Activated T-cell treated with anti-CD3 and anti-CD28 coated beads, Interleukin-2, amount 50 U/mL, for 72 hours (primary cell): ENCODE data around the gene APP. TPM values are rescaled to one million over a fixed set of nuclear protein-coding genes. Genes with fewer than 3 reads are reported as not detected.
"Not testable (repeated sequence)": the region's sequence is repeated elsewhere in the genome, so short reads cannot be mapped to it uniquely, and the experiment has no call there.

ENCODE experiments used
- ATAC-seq, 2 donors: fragments of 150-1000 bp; cut with Tn5 transposase; replicated peaks in 1 of 2; 2 replicates each; pipeline ENCODE4 v1.10.0; 2021; ENCODE audit warnings: moderate library complexity in 2 of 2, mild to moderate bottlenecking in 1 of 2
- DNase-seq, 2 donors: peaks; one replicate each; pipeline ENCODE4 v3.0.0; 2021 to 2022; ENCODE audit warnings: mixed read lengths in 1 of 2
- H3K27ac Mint-ChIP-seq: one replicate; pipeline ENCODE4 v1.8.0; 2022; ENCODE audit warnings: mild to moderate bottlenecking, moderate library complexity, mixed read lengths
- H3K27me3 Mint-ChIP-seq: one replicate; pipeline ENCODE4 v1.8.0; 2022; ENCODE audit warnings: low read depth, mixed read lengths
- H3K36me3 Mint-ChIP-seq, 2 donors: one replicate each; pipeline ENCODE4 v1.8.0; 2022; ENCODE audit warnings: mixed read lengths in 2 of 2, mild to moderate bottlenecking in 1 of 2; ENCODE audit not compliant: insufficient read depth in 2 of 2
- H3K4me1 Mint-ChIP-seq: one replicate; pipeline ENCODE4 v1.8.0; 2022; ENCODE audit warnings: low read depth, mixed read lengths
- H3K4me3 Mint-ChIP-seq, 2 donors: one replicate each; pipeline ENCODE4 v1.8.0; 2022; ENCODE audit warnings: mild to moderate bottlenecking in 2 of 2, mixed read lengths in 2 of 2, moderate library complexity in 2 of 2
- H3K9me3 Mint-ChIP-seq, 2 donors: one replicate each; pipeline ENCODE4 v1.8.0; 2022; ENCODE audit warnings: mixed read lengths in 2 of 2
- total RNA-seq, 2 donors: library from RNA; stranded (reverse); gene quantifications; one replicate each; pipeline ENCODE4 v1.2.3, GENCODE V29; 2022

The APP gene
- total RNA-seq, 2 donors from 2014 or later: 37.2 to 45.0 TPM

DNA sequence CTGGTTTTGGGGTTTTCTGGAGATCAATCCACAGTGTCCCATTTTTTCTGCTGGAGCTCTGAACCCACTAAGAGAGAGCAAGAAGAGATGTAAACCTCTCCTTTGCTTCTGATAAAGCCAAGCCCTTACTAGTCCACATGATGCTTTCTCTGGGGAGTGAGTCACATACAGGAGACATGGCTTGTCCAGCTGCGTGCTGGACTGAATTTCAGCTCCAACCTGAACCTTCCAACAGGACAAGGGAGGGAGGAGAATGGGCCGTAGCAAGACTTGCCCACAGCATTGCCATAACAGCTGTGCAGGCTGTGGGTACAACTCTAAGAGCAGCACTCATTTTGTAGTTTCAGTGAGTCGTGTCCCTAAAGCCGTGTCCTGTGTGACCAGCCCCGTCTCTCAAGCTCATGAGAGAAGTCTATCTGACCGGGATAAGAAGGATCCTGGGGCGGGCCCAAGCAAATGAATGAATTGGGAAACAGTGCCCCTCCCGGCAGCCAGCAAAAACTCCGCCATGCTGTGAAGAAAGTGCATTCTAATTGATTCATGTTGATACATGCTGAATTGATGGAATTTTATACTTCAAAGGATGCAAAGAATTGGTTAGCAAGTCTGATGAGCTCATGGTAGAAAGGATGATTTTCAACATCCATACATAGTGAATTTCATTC is 240.6 kb downstream of the APP start:
- no peak overlapping the region for H3K27ac Mint-ChIP-seq
- peaks cover 6% of the 10 kb centered on the region for H3K4me1 Mint-ChIP-seq
- no peaks in the 10 kb centered on the region for H3K9me3 Mint-ChIP-seq
- no peak overlapping the region for H3K4me3 Mint-ChIP-seq
- H3K36me3 Mint-ChIP-seq: peaks cover 0 to 6% of the 10 kb centered on the region in 2 donors
- DNase-seq (no peak), ATAC-seq (no peak)
- H3K27me3 Mint-ChIP-seq: no peaks in the 10 kb centered on the region

GRCh38 chr21:25927195-25927880 is 243.2 kb downstream of the APP start:
- H3K36me3 Mint-ChIP-seq: peaks cover 0 to 5% of the 10 kb centered on the region in 2 donors
- no peak for ATAC-seq
- DNase-seq: no peak
- no peaks in the 10 kb centered on the region for H3K27me3 Mint-ChIP-seq
- no peaks in the 10 kb centered on the region for H3K4me1 Mint-ChIP-seq
- H3K4me3 Mint-ChIP-seq: no peak overlapping the region
- no peak overlapping the region for H3K27ac Mint-ChIP-seq
- H3K9me3 Mint-ChIP-seq: no peaks in the 10 kb centered on the region

DNA sequence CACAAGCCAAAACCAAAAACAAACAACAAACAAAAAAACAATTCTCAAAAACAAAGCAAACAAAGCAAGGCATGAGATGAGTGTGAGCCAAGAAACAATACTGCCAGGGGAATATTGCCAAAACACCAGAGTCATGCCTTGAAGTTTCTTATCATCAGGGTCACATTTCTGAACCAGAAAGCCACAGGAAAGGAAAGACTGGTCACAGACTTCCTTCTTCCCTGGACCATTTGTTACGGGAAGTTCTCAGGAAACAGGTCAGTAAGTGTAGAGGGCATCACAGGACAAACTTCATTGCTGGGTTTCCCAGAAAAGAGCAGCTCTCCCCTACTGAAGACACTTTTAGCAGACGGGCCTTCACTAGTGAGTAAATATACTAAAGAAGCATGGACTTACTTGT is 244.6 kb downstream of the APP start:
- ATAC-seq: no peak
- no peak overlapping the region for H3K27ac Mint-ChIP-seq
- no peaks in the 10 kb centered on the region for H3K9me3 Mint-ChIP-seq
- DNase-seq: no peak
- no peaks in the 10 kb centered on the region for H3K4me1 Mint-ChIP-seq
- peaks cover 0 to under 1% of the 10 kb centered on the region in 2 donors for H3K36me3 Mint-ChIP-seq
- H3K4me3 Mint-ChIP-seq: no peak overlapping the region
- no peaks in the 10 kb centered on the region for H3K27me3 Mint-ChIP-seq

DNA sequence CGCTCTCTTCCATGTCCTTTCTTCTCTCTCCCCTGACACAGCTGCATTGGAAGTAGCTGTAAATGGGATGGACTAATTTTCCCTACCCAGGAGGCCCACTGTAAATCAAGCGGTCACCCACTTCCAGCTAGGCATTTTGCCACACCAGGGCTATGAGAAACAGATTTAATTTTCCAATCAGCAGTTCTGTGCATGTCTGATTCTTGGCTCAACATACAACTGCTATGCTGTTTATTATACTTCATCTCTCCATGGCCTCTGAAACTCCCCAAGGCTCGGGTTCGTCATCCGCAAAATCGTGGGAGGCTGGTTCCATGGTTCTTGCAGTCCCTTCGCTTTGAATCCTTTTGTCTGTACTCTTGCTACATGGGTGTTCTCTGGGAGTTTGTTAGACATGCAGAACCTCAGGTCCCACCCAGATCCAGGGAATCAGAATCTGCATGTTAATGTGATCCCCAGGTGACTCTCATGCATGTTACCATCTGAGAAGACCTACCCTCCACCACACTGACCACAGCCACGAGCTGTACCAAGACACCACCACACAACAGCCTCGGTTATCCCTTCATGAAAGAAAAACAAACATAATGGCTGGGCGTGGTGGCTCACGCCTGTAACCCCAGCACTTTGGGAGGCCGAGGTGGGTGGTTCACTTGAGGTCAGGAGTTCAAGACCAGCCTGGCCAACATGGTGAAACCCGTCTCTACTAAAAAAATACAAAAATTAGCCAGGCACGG is 245.3 kb downstream of the APP start:
- Mint-ChIP-seq H3K27ac (no peak overlapping the region), H3K4me1 (no peaks in the 10 kb centered on the region), H3K4me3 (no peak overlapping the region), H3K36me3 (no peaks in the 10 kb centered on the region), H3K27me3 (no peaks in the 10 kb centered on the region), H3K9me3 (no peaks in the 10 kb centered on the region)
- DNase-seq (no peak), ATAC-seq (no peak)

DNA sequence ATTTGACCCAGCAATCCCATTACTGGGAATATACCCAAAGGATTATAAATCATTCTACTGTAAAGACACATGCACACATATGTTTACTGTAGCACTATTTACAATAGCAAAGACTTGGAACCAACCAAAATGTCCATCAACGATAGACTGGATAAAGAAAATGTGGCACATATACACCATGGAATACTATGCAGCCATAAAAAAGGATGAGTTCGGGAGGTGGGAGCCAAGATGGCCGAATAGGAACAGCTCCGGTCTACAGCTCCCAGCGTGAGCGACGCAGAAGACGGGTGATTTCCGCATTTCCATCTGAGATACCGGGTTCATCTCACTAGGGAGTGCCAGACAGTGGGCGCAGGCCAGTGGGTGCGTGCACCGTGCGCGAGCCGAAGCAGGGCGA is 252.4 kb downstream of the APP start:
- not testable (repeated sequence) for H3K27me3 Mint-ChIP-seq, ATAC-seq, H3K27ac Mint-ChIP-seq, H3K4me3 Mint-ChIP-seq, H3K4me1 Mint-ChIP-seq, DNase-seq, H3K36me3 Mint-ChIP-seq, H3K9me3 Mint-ChIP-seq

- Mint-ChIP-seq H3K27me3 (no peaks in the 10 kb centered on the region), H3K36me3 (peaks cover 3 to 7% of the 10 kb centered on the region in 2 donors)
- no peak for DNase-seq
Observed at GRCh38 chr21:25916226-25916625, 254.3 kb downstream of the APP start.

DNA sequence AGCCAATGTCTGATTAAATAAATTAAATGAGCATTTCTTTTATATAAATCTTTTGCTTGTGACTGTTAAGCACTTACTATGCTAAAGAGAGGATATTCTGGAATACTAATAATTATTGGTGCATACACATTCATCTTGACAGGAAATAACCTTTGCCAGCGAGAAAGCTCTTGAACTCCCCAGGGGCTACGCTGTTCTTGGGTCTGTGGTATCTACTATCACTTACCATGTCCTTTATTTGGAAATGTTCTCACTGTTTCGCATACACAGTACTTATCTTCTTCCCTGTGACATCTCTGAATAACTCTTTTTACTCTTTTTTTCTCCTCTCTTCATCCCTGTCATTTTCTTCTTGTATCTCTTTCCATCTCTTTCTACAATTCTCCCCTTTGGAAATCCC is 257.1 kb downstream of the APP start:
- no peaks in the 10 kb centered on the region for H3K4me1 Mint-ChIP-seq
- ATAC-seq: no peak
- no peaks in the 10 kb centered on the region for H3K27me3 Mint-ChIP-seq
- no peak overlapping the region for H3K4me3 Mint-ChIP-seq
- no peak overlapping the region for H3K27ac Mint-ChIP-seq
- peaks cover 0 to 4% of the 10 kb centered on the region in 2 donors for H3K9me3 Mint-ChIP-seq
- H3K36me3 Mint-ChIP-seq: peaks cover 3 to 7% of the 10 kb centered on the region in 2 donors
- no peak for DNase-seq

More at GRCh38 chr21:25916226-25916625, 254.3 kb downstream of the APP start:
- no peak overlapping the region for H3K27ac Mint-ChIP-seq
- peaks cover 0 to 4% of the 10 kb centered on the region in 2 donors for H3K9me3 Mint-ChIP-seq
- ATAC-seq: no peak
- no peak overlapping the region for H3K4me3 Mint-ChIP-seq
- no peaks in the 10 kb centered on the region for H3K4me1 Mint-ChIP-seq

DNA sequence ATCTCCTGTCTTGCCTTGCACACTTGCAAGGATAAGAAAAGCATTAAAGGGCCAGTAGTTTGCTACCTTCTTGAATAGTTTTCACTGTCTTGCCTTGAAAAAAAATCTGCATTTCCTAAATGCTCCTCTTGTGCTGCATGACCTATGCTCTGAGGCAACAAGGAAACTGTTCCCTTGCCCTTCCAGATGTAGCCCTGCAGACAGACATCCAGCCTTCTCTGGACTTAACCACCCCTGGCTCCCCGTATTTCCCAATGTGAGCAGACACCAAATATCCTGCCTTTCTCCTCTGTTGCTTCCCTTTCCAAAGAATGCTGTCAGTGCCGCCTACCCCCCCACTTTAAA is 258.2 kb downstream of the APP start:
- no peak overlapping the region for H3K27ac Mint-ChIP-seq
- H3K9me3 Mint-ChIP-seq: no peaks in the 10 kb centered on the region
- H3K36me3 Mint-ChIP-seq: no peaks in the 10 kb centered on the region
- no peak overlapping the region for H3K4me3 Mint-ChIP-seq
- no peaks in the 10 kb centered on the region for H3K4me1 Mint-ChIP-seq
- DNase-seq (no peak), ATAC-seq (no peak)
- H3K27me3 Mint-ChIP-seq: no peaks in the 10 kb centered on the region

DNA sequence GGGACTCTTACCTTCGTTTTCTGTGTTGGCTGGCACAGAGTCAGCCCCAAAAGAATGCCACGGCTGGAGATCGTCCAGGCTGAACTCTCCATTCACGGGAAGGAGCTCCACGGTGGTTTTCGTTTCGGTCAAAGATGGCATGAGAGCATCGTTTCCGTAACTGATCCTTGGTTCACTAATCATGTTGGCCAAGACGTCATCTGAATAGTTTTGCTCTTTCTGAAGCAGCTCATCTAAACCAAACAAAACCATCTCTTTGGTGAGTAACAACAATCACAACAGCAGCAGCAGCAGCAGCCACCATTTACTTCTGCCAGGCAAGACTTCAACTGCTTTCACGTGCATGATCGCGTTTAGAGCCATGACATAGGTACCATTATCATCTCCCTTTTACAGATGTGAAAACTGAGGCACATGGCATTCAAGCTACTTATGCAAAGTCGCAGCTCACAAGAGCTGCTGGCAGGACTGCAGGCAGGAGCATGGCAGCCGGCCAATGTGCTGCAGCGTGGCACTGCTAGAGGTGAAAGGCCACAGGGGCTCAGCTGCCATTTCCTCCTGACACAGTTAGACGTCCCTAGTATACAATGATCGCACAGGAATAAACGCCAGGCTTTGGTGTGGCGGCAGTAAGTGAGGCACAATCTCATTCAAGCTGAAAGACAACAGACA is 258.7 kb downstream of the APP start:
- DNase-seq (no peak), ATAC-seq (no peak)
- Mint-ChIP-seq H3K27me3 (no peaks in the 10 kb centered on the region), H3K9me3 (no peaks in the 10 kb centered on the region), H3K4me1 (no peaks in the 10 kb centered on the region), H3K27ac (no peak overlapping the region), H3K36me3 (no peaks in the 10 kb centered on the region), H3K4me3 (no peak overlapping the region)

GRCh38 chr21:25910809-25911208 is 259.8 kb downstream of the APP start:
- Mint-ChIP-seq H3K4me3 (no peak overlapping the region), H3K27ac (no peak overlapping the region), H3K27me3 (no peaks in the 10 kb centered on the region), H3K9me3 (no peaks in the 10 kb centered on the region), H3K4me1 (no peaks in the 10 kb centered on the region), H3K36me3 (no peaks in the 10 kb centered on the region)
- DNase-seq (no peak), ATAC-seq (no peak)

DNA sequence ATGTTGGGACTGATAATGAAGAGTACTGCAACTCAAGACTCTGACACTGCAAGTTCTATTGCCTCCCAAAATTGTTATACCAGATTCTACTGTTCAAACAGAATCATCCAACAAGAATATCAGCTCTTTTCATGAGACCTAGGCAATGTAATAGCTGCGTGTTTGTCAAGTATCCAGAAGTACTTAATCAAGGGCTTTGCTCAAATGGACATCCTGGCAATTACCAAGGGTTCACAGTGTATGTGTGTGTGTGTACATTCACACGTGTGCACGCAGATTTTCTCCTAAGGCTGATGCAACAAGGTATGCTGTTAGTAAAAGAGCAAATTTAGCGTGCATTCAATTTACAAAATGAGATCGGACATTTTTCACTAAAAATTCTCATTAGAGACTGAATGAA is 261.2 kb downstream of the APP start:
- DNase-seq: no peak
- no peaks in the 10 kb centered on the region for H3K9me3 Mint-ChIP-seq
- H3K4me1 Mint-ChIP-seq: no peaks in the 10 kb centered on the region
- no peak overlapping the region for H3K27ac Mint-ChIP-seq
- H3K4me3 Mint-ChIP-seq: no peak overlapping the region
- H3K36me3 Mint-ChIP-seq: no peaks in the 10 kb centered on the region
- H3K27me3 Mint-ChIP-seq: no peaks in the 10 kb centered on the region
- ATAC-seq: no peak

- Mint-ChIP-seq H3K4me3 (no peak overlapping the region), H3K27ac (no peak overlapping the region), H3K36me3 (no peaks in the 10 kb centered on the region), H3K9me3 (no peaks in the 10 kb centered on the region), H3K27me3 (no peaks in the 10 kb centered on the region), H3K4me1 (no peaks in the 10 kb centered on the region)
- ATAC-seq: no peak
- no peak for DNase-seq
Observed at GRCh38 chr21:25908495-25908894, 262.1 kb downstream of the APP start.

DNA sequence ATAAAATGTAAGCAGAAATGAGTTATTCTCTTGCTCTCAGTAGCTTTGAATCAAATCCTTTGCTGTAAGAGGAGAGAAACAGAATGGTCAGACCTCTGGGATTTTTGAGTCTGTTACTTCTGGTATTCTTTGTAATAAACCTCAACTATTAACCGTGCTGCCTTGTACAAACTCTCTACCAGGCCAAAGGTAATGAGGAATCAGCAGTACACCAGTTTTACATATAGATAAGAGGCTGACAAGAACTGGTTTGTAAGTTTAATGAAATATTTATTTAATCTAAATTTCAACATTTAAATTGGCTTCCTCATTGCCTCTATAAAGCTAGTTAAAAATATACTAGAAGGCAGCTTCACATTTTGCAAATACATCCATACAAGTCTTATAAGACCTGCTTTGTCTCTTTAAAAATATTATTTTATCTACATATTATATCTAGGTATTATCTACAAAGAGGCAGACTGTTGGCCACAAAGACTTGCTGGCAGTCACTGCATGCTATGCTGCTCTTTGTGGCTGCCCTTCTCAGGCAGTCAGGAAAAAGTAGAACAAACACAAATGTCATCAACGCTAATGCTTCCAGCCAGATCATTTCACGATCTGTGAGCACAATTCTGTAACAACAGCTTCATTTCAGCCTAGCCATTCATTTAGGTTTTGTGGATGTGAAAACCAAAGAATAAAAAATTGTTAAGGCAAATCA is 262.8 kb downstream of the APP start:
- Mint-ChIP-seq H3K4me3 (no peak overlapping the region), H3K27me3 (no peaks in the 10 kb centered on the region), H3K9me3 (no peaks in the 10 kb centered on the region), H3K27ac (no peak overlapping the region), H3K4me1 (no peaks in the 10 kb centered on the region), H3K36me3 (peaks cover 0 to 1% of the 10 kb centered on the region in 2 donors)
- DNase-seq: no peak
- ATAC-seq: no peak
